Left ventricle myocardium inferior (tissue), 1 donor: ENCODE measurements around the gene HSBP1L1. TPM values are rescaled to one million over a fixed set of nuclear protein-coding genes. Genes with fewer than 3 reads are reported as not detected.

ENCODE experiments used
- DNase-seq: peaks from one replicate; pipeline ENCODE4 v3.0.0-alpha.2; 2020
- H3K27ac ChIP-seq: fragments of 200-600 bp; replicated peaks from 2 replicates; pipeline ENCODE4 v1.8.0; 2021
- H3K27me3 ChIP-seq: fragments of 200-600 bp; 2 replicates; pipeline ENCODE4 v1.8.0; 2021; ENCODE audit warnings: low read depth
- H3K36me3 ChIP-seq: fragments of 200-600 bp; 2 replicates; pipeline ENCODE4 v1.8.0; 2021
- H3K4me1 ChIP-seq: fragments of 200-600 bp; 2 replicates; pipeline ENCODE4 v1.8.0; 2021
- H3K4me3 ChIP-seq: fragments of 200-600 bp; 2 replicates; pipeline ENCODE4 v1.8.0; 2021; ENCODE audit warnings: mild to moderate bottlenecking, moderate library complexity
- H3K9me3 ChIP-seq: fragments of 200-600 bp; replicated peaks from 2 replicates; pipeline ENCODE4 v1.8.0; 2021
- CTCF ChIP-seq: fragments of 200-600 bp; IDR thresholded peaks from 2 replicates; pipeline ENCODE4 v1.8.0; 2021; ENCODE audit warnings: antibody characterized with exemption, mild to moderate bottlenecking, borderline replicate concordance
- intact Hi-C: fragments of 100-400 bp; cut with micrococcal nuclease; formaldehyde crosslinking; loops from one replicate; pipeline ENCODE4 v1.11.0; 2022
- total RNA-seq: library from RNA; stranded (reverse); fragmentation: NEBNext Ultra II Directional; extraction: Animal tissue kit (Norgen Biotek cat#: 25700); gene quantifications from one replicate; pipeline ENCODE4 v1.2.1, GENCODE V29; 2021
- donor health status: DM: no; HTN: yes; CAD: no; lungs with severe emphysema.

Gene HSBP1L1
- total RNA-seq, 1 donor from 2014 or later: 12.2 TPM

DNA sequence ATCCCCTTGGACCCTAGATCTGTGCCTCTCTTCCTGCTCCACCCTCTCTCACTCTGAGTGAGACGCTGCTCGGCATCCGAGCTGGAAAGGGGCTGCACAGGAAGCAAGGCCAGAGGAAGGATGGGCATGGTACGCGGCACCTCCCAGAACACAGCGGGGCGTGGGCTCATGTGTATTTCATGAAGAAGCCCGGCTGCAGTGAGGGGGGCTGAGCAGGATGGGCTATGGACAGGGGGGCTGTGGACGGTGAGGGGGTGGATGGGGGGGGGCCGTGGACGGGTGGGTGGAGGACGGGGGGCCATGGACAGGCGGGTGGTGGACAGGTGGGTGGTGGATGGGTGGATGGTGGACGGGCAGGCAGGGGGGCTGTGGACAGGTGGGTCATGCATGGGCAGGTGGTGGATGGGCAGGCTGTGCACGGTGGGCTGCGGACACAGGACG is 41.5 kb upstream of the HSBP1L1 start:
- Histone ChIP-seq H3K36me3 (peaks cover 14% of the 10 kb centered on the region), H3K27ac (no peak overlapping the region), H3K4me1 (peaks cover 19% of the 10 kb centered on the region), H3K9me3 (no peaks in the 10 kb centered on the region), H3K27me3 (no peaks in the 10 kb centered on the region), H3K4me3 (no peak overlapping the region)
- no peak for DNase-seq
- TF ChIP-seq CTCF: no peak
- intact Hi-C loops: no loop called here

- Histone ChIP-seq H3K4me3 (no peak overlapping the region), H3K36me3 (peaks cover 17% of the 10 kb centered on the region), H3K9me3 (peaks cover 6% of the 10 kb centered on the region), H3K27ac (no peak overlapping the region), H3K27me3 (no peaks in the 10 kb centered on the region), H3K4me1 (peaks cover 19% of the 10 kb centered on the region)
- no peak for TF ChIP-seq CTCF
- DNase-seq: no peak
- intact Hi-C loops: no loop called here
These were observed 40.4 kb upstream of the HSBP1L1 start for GRCh38 chr18:79923896-79924585.

- peaks cover 16% of the 10 kb centered on the region for H3K9me3 ChIP-seq
- DNase-seq: no peak
- peak overlapping the region; percentile 31 for H3K27ac ChIP-seq
- H3K27me3 ChIP-seq: no peaks in the 10 kb centered on the region
- TF ChIP-seq CTCF: peak; percentile 25
- H3K36me3 ChIP-seq: peaks cover 25% of the 10 kb centered on the region
- intact Hi-C loops: no loop called here
- peaks cover 19% of the 10 kb centered on the region for H3K4me1 ChIP-seq
- peak overlapping the region; percentile 20 for H3K4me3 ChIP-seq
These were observed 39.4 kb upstream of the HSBP1L1 start for GRCh38 chr18:79924814-79925731.

- intact Hi-C loops: no loop called here
- H3K36me3 ChIP-seq: peaks cover 34% of the 10 kb centered on the region
- H3K27ac ChIP-seq: no peak overlapping the region
- H3K27me3 ChIP-seq: no peaks in the 10 kb centered on the region
- DNase-seq: no peak
- no peak overlapping the region for H3K4me3 ChIP-seq
- peaks cover 29% of the 10 kb centered on the region for H3K9me3 ChIP-seq
- H3K4me1 ChIP-seq: peaks cover 19% of the 10 kb centered on the region
- TF ChIP-seq CTCF: no peak
These were observed 38.1 kb upstream of the HSBP1L1 start for GRCh38 chr18:79926306-79926705.

DNA sequence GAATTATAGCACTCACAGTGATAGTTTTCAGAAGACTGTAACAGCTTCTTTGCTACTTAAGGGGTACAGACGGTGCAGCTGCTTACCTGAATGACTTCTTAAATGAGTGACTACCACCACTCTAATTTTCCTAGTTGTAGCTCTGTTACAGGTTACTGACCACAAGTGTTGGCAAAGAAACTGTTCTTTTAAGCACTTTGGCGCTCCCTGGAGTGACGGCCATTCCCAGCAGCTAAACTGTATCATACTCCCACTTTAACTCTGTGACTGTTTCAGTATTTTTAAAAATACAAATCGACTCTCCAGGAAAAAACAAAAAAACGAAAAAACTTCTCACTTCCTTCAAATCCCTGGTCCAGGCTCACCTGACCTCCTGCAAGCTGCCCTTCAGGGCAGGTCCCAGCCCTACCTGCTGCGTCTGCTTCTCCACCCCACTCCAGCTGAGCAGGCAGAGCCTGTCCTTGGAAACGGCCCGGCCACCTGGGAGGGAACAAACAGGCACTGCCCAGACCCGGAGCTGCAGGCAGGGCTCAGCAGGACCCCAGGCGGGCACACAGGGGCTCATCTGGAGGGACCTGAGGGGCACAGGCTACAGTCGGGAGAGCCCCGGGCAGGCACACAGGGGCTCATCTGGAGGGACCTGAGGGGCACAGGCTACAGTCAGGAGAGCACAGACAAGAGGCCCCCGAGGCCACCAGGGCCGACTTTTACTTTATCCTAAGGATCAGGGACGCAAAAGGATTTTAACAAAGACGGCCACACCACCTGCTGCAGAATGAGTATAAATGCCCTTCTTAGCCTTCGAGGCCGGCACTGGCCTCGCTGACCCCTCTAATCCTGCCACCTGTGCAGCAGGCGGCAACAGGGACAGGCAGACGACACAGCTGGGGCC is 37.5 kb upstream of the HSBP1L1 start:
- no peak overlapping the region for H3K27ac ChIP-seq
- intact Hi-C loops: no loop called here
- DNase-seq: no peak

More for the DNA sequence above, 37.5 kb upstream of the HSBP1L1 start:
- no peak for TF ChIP-seq CTCF
- Histone ChIP-seq H3K4me1 (peaks cover 19% of the 10 kb centered on the region), H3K36me3 (peaks cover 41% of the 10 kb centered on the region), H3K9me3 (peaks cover 35% of the 10 kb centered on the region), H3K27me3 (no peaks in the 10 kb centered on the region), H3K4me3 (no peak overlapping the region)
